Stimulated activated CD4-positive, alpha-beta T cell treated with anti-CD3 and anti-CD28 coated beads, Interleukin-1b, Interleukin-23, amount 100 ng/mL, for 4 hours (primary cell): ENCODE measurements around the gene IDH3B.
A peak's percentile ranks its signal among the peaks of the same experiment; 100 is the strongest.
"Not testable (repeated sequence)": the region's sequence is repeated elsewhere in the genome, so short reads cannot be mapped to it uniquely, and the experiment has no call there.

Experiments
- DNase-seq, 2 donors: peaks; one replicate each; pipeline ENCODE4 v3.0.0-alpha.2; 2020; ENCODE audit warnings: low read depth in 2 of 2

Gene IDH3B

GRCh38 chr20:2663887-2664719, at the start of gene IDH3B:
Gene IDH3B, minus strand, starts transcription at chr20:2664216. Its CDS starts 28 bp downstream, at chr20:2664188.
- DNase-seq, result peak; percentile 80 to 83

GRCh38 chr20:2713285-2713684, 49.3 kb upstream of the IDH3B start:
- no peak for DNase-seq

- no peak for DNase-seq
Measured at GRCh38 chr20:2709205-2709981, 45.4 kb upstream of the IDH3B start.

GRCh38 chr20:2708665-2709064, 44.6 kb upstream of the IDH3B start:
- DNase-seq, result no peak

GRCh38 chr20:2708073-2708415, 44.0 kb upstream of the IDH3B start:
- DNase-seq, result no peak

GRCh38 chr20:2707353-2708072, 43.5 kb upstream of the IDH3B start:
- no peak for DNase-seq

- no peak for DNase-seq
Measured at GRCh38 chr20:2706688-2707352, 42.8 kb upstream of the IDH3B start.

GRCh38 chr20:2705931-2706645, 42.1 kb upstream of the IDH3B start:
- DNase-seq, result no peak

- DNase-seq, result no peak
Measured at GRCh38 chr20:2703716-2704475, 39.9 kb upstream of the IDH3B start.

- DNase-seq, result no peak
Measured at GRCh38 chr20:2701671-2702081, 37.7 kb upstream of the IDH3B start.

- DNase-seq, result no peak
Measured at GRCh38 chr20:2700913-2701620, 37.1 kb upstream of the IDH3B start.

- DNase-seq, result no peak
Measured at GRCh38 chr20:2699775-2700413, 35.9 kb upstream of the IDH3B start.

GRCh38 chr20:2698912-2699311, 34.9 kb upstream of the IDH3B start:
- DNase-seq, result no peak

GRCh38 chr20:2698186-2698817, 34.3 kb upstream of the IDH3B start:
- DNase-seq, result no peak

GRCh38 chr20:2697768-2698167, 33.8 kb upstream of the IDH3B start:
- no peak for DNase-seq

GRCh38 chr20:2696646-2697045, 32.6 kb upstream of the IDH3B start:
- DNase-seq, result no peak

- DNase-seq, result not testable (repeated sequence)
Measured at GRCh38 chr20:2695984-2696525, 32.0 kb upstream of the IDH3B start.

GRCh38 chr20:2695206-2695983, 31.4 kb upstream of the IDH3B start:
- DNase-seq, result no peak
